Measurements from ENCODE around the gene TMEM127. TPM values are rescaled to one million over a fixed set of nuclear protein-coding genes. Genes with fewer than 3 reads are reported as not detected.
"Not testable (repeated sequence)": the region's sequence is repeated elsewhere in the genome, so short reads cannot be mapped to it uniquely, and the experiment has no call there.

TMEM127 gene
- total and polyA plus RNA-seq, 12 donors, result 14.9 to 89.2 (median 63.3) TPM

- DNase-seq, result no peak
- TF ChIP-seq POLR2A (IDR thresholded peaks at IDR 0.05), result no peak
- no peak for TF ChIP-seq CTCF (IDR thresholded peaks at IDR 0.05)
- peaks cover 7 to 19% of the 10 kb centered on the region in 2 donors for H3K4me1 ChIP-seq (replicated peaks in 1 of 2)
- no peak overlapping the region for H3K27ac ChIP-seq
- peaks cover 0 to 67% of the 10 kb centered on the region in 2 donors for H3K36me3 ChIP-seq (replicated peaks in 1 of 2)
- 50 to 83% (median 77%) methylated on average over 1 of the region's 1 CpG for WGBS, 4 donors
- no peaks in the 10 kb centered on the region for H3K9me3 ChIP-seq (replicated peaks in 1 of 3)
- H3K27me3 ChIP-seq, result no peaks in the 10 kb centered on the region
- no peak overlapping the region for H3K4me3 ChIP-seq
- intact Hi-C loops (cut with DNase I), result no loop called here
These were observed 36.1 kb upstream of the TMEM127 start for GRCh38 chr2:96301865-96302264.

GRCh38 chr2:96296925-96297324, 31.1 kb upstream of the TMEM127 start:
- Histone ChIP-seq H3K4me1 (replicated peaks in 1 of 2) (no peaks in the 10 kb centered on the region), H3K27ac (no peak overlapping the region), H3K4me3 (no peak overlapping the region), H3K27me3 (no peaks in the 10 kb centered on the region), H3K36me3 (replicated peaks in 1 of 2) (peaks cover 0 to 100% of the 10 kb centered on the region in 2 donors), H3K9me3 (replicated peaks in 1 of 3) (no peaks in the 10 kb centered on the region)
- TF ChIP-seq CTCF (IDR thresholded peaks at IDR 0.05) (no peak), POLR2A (IDR thresholded peaks at IDR 0.05) (no peak)
- intact Hi-C loops (cut with DNase I), result no loop called here
- WGBS, 4 donors, result 29 to 62% (median 57%) methylated on average over 5 of the region's 5 CpGs
- DNase-seq, result peak in 2 of 7 donors; percentile 25 to 46

- H3K4me1 ChIP-seq (replicated peaks in 1 of 2); DNase-seq; H3K27ac ChIP-seq; H3K4me3 ChIP-seq; H3K9me3 ChIP-seq (replicated peaks in 1 of 3); intact Hi-C loops (cut with DNase I); H3K27me3 ChIP-seq: not testable (repeated sequence)
- H3K36me3 ChIP-seq (replicated peaks in 1 of 2), result peaks cover 0 to 100% of the 10 kb centered on the region in 2 donors
- 89 to 94% (median 89%) methylated on average over 8 of the region's 8 CpGs for WGBS, 4 donors
These were observed 28.5 kb upstream of the TMEM127 start for GRCh38 chr2:96294271-96294670.

GRCh38 chr2:96291751-96292150, 26.0 kb upstream of the TMEM127 start:
- 82 to 88% (median 85%) methylated on average over 4 to 5 of the region's 5 CpGs for WGBS, 4 donors
- intact Hi-C loops (cut with DNase I), result no loop called here
- peaks cover 0 to 100% of the 10 kb centered on the region in 2 donors for H3K36me3 ChIP-seq (replicated peaks in 1 of 2)

More at GRCh38 chr2:96291751-96292150, 26.0 kb upstream of the TMEM127 start:
- no peak for DNase-seq
- H3K27me3 ChIP-seq, result no peaks in the 10 kb centered on the region
- H3K27ac ChIP-seq, result no peak overlapping the region
- H3K9me3 ChIP-seq (replicated peaks in 1 of 3), result no peaks in the 10 kb centered on the region
- H3K4me3 ChIP-seq, result no peak overlapping the region
- no peaks in the 10 kb centered on the region for H3K4me1 ChIP-seq (replicated peaks in 1 of 2)
- TF ChIP-seq POLR2A (IDR thresholded peaks at IDR 0.05), result no peak
- TF ChIP-seq CTCF (IDR thresholded peaks at IDR 0.05), result no peak
